DMS 273 (cell line): Measurements from ENCODE around the gene APOO.

Experiments
- DNase-seq: peaks from one replicate; lab custom pipeline; 2025; ENCODE audit not compliant: unreplicated experiment; lab: John Stamatoyannopoulos, UW

Gene APOO

GRCh38 chrX:23820235-23820782 is 87.4 kb downstream of the APOO start:
- no peak for DNase-seq

- DNase-seq = no peak
Measured at GRCh38 chrX:23819385-23820234, 88.1 kb downstream of the APOO start.

- no peak for DNase-seq
Measured at GRCh38 chrX:23817979-23818336, 89.8 kb downstream of the APOO start.

GRCh38 chrX:23816179-23816578 is 91.6 kb downstream of the APOO start:
- DNase-seq = no peak

GRCh38 chrX:23815376-23815775 is 92.4 kb downstream of the APOO start:
- no peak for DNase-seq

GRCh38 chrX:23813808-23814207 is 93.9 kb downstream of the APOO start:
- DNase-seq = no peak

- DNase-seq = no peak
Measured at GRCh38 chrX:23811656-23812055, 96.1 kb downstream of the APOO start.

- DNase-seq = no peak
Measured at GRCh38 chrX:23811108-23811651, 96.6 kb downstream of the APOO start.

GRCh38 chrX:23810279-23810678 is 97.5 kb downstream of the APOO start:
- DNase-seq = no peak

- DNase-seq = no peak
Measured at GRCh38 chrX:23805389-23805788, 102.3 kb downstream of the APOO start.

- no peak for DNase-seq
Measured at GRCh38 chrX:23804578-23804977, 103.2 kb downstream of the APOO start.

GRCh38 chrX:23803931-23804381 is 103.8 kb downstream of the APOO start:
- DNase-seq = no peak

GRCh38 chrX:23802431-23802830 is 105.3 kb downstream of the APOO start:
- DNase-seq = no peak

GRCh38 chrX:23799469-23800065 is 108.2 kb downstream of the APOO start:
- DNase-seq = no peak

- DNase-seq = no peak
Measured at GRCh38 chrX:23797371-23798128, 110.2 kb downstream of the APOO start.

- no peak for DNase-seq
Measured at GRCh38 chrX:23795221-23795620, 112.5 kb downstream of the APOO start.

GRCh38 chrX:23792861-23793553 is 114.7 kb downstream of the APOO start:
- DNase-seq = peak; percentile 69

GRCh38 chrX:23790155-23790497 is 117.6 kb downstream of the APOO start:
- DNase-seq = no peak

GRCh38 chrX:23789386-23790154 is 118.2 kb downstream of the APOO start:
- DNase-seq = no peak

GRCh38 chrX:23788946-23789345 is 118.8 kb downstream of the APOO start:
- no peak for DNase-seq
